GM23248 (cell line): ENCODE measurements around the gene B4GALNT1.

ENCODE experiments used
- EZH2 ChIP-seq: fragments of 200-600 bp; sonication (generic); IDR thresholded peaks from 2 replicates; pipeline ENCODE4 v1.6.1; 2018; ENCODE audit warnings: antibody characterized with exemption, mild to moderate bottlenecking; ENCODE audit not compliant: insufficient read depth, poor library complexity, severe bottlenecking
- EZH2phosphoT487 ChIP-seq: fragments of 200-600 bp; sonication (generic); IDR thresholded peaks from 2 replicates; pipeline ENCODE4 v1.6.1; 2018; ENCODE audit warnings: antibody characterized with exemption, moderate library complexity, mild to moderate bottlenecking, low read depth; ENCODE audit not compliant: insufficient read depth

- TF ChIP-seq EZH2 (no peak), EZH2phosphoT487 (no peak)
Observed at GRCh38 chr12:57613427-57614109, 19.4 kb downstream of the B4GALNT1 start.
